ENCODE data around the gene EIF3L. TPM values are rescaled to one million over a fixed set of nuclear protein-coding genes. Genes with fewer than 3 reads are reported as not detected.
"Not testable (repeated sequence)": the region's sequence is repeated elsewhere in the genome, so short reads cannot be mapped to it uniquely, and the experiment has no call there.

Gene EIF3L
- total RNA-seq = 100 to 1,000 TPM; 185 to 316 TPM
- polyA plus RNA-seq (ENCODE audit: insufficient read depth, low read depth, low replicate concordance) = 295 TPM
- long read RNA-seq, donor 1, transcript EIF3L-209 (2 exons, 348 nt) = minor isoform, 9 of 336 reads
- long read RNA-seq, donor 1, transcript EIF3L-203 (13 exons, 3,220 nt) = major isoform, 190 of 336 reads
- long read RNA-seq, donor 1, partial matches to known transcripts = 120 of 336 reads
- long read RNA-seq, donor 1, other reads (novel, unspliced or antisense) = 16 of 336 reads
- long read RNA-seq, donor 2, transcript EIF3L-209 (2 exons, 348 nt) = minor isoform, 9 of 190 reads
- long read RNA-seq, donor 2, transcript EIF3L-213 (6 exons, 1,294 nt) = minor isoform, 5 of 190 reads
- long read RNA-seq, donor 2, transcript EIF3L-203 (13 exons, 3,220 nt) = major isoform, 103 of 190 reads
- long read RNA-seq, donor 2, partial matches to known transcripts = 72 of 190 reads
- long read RNA-seq, donor 2, other reads (novel, unspliced or antisense) = 0 of 190 reads

DNA sequence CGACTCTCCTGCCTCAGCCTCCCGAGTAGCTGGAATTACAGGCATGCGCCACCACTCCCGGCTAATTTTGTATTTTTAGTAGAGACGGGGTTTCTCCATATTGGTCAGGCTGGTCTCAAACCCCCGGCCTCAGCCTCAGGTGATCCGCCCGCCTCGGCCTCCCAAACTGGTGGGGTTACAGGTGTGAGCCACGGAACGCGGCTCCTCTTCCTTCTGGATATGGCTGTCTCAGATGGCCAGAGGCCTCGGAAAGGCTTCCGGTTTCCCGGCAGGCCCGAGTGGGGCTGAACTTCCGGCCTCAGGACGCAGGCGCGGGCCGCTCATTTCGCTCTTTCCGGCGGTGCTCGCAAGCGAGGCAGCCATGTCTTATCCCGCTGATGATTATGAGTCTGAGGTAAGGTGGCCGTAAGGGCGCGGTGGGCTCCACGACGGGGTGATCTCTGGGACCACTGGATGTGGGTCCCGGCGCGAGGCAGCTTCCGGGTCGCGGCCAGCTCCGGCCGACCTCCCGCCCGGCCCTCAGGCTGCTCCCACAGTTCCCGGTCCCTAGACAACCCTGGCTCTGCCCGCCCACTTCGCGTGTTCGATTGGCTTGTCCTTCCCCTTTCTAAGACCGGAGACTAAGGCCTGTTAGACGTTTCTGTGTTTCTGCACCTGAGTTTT lies at the start of gene EIF3L:
EIF3L (plus strand) TSS at position 331 of the 663 bp plus-strand sequence; CDS start at position 362, 31 bp downstream.
- H3K27me3 ChIP-seq = no peaks in the 10 kb centered on the region
- peak within 1 kb of the TSS; percentile 79 to 93 for H3K27ac ChIP-seq
- intact Hi-C loops (cut with DNase I; ENCODE audit: low total_unique reads) = no loop called here
- H3K9me3 ChIP-seq = no peaks in the 10 kb centered on the region
- TF ChIP-seq, protein P1, sequence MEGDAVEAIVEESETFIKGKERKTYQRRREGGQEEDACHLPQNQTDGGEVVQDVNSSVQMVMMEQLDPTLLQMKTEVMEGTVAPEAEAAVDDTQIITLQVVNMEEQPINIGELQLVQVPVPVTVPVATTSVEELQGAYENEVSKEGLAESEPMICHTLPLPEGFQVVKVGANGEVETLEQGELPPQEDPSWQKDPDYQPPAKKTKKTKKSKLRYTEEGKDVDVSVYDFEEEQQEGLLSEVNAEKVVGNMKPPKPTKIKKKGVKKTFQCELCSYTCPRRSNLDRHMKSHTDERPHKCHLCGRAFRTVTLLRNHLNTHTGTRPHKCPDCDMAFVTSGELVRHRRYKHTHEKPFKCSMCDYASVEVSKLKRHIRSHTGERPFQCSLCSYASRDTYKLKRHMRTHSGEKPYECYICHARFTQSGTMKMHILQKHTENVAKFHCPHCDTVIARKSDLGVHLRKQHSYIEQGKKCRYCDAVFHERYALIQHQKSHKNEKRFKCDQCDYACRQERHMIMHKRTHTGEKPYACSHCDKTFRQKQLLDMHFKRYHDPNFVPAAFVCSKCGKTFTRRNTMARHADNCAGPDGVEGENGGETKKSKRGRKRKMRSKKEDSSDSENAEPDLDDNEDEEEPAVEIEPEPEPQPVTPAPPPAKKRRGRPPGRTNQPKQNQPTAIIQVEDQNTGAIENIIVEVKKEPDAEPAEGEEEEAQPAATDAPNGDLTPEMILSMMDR (IDR thresholded peaks at IDR 0.05) = peak in 1 of 3 experiments; percentile 8
- TF ChIP-seq POLR2A (IDR thresholded peaks at IDR 0.05) = peak; percentile 40
- 0 to 1% methylated on average over 19 to 49 of the region's 49 CpGs for WGBS, 2 donors
- no peaks in the 10 kb centered on the region for H3K36me3 ChIP-seq (ENCODE audit: low read depth, missing control alignments)
- H3K4me1 ChIP-seq = peaks cover 18% of the 10 kb centered on the region
- DNase-seq = peak; percentile 95
- peak within 1 kb of the TSS; percentile 82 to 87 for H3K4me3 ChIP-seq

DNA sequence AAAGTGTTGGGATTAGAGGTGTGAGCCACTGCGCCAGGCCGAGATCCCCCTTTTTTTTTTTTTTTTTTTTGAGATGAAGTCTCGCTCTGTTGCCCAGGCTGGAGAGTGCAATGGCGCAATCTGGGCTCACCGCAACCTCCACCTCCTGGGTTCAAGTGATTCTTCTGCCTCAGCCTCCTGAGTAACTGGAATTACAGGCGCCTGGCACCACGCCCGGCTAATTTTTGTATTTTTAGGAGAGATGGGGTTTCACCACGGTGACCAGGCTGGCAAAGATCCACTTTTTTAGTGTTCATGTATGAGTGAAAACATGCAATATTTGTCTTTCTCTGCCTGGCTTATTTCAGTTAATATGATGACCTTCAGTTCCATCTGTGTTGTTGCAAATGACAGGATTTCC lies 49.2 kb upstream of the EIF3L start:
- not testable (repeated sequence) for H3K36me3 ChIP-seq (ENCODE audit: low read depth, missing control alignments); H3K27ac ChIP-seq; H3K27me3 ChIP-seq; H3K9me3 ChIP-seq; DNase-seq; H3K4me3 ChIP-seq
- peaks cover 22% of the 10 kb centered on the region for H3K4me1 ChIP-seq
- intact Hi-C loops (cut with DNase I; ENCODE audit: low total_unique reads) = loop anchor here (10.0 kb wide), 1 partner anchor 135 kb away; no protein-coding TSS in a partner anchor
- 84 to 91% methylated on average over 9 of the region's 9 CpGs for WGBS, 2 donors

DNA sequence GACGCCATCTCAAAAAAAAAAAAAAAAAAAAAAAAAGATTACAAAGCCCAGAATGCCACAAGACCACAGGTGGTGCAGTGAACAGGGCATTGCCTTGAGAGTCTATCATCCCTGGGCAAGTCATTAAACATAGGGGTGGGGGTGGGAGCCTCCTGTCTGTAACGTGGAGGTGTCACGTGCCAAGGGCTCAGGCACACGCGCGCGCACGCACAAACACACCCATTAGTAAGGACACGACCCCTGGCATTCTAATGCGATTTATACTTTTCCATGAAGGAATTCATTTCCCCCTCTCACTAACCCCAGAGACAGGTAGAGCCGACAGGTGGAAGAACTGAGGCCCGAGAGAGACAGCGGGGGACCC lies 47.3 kb upstream of the EIF3L start:
- 0 to 3% methylated on average over 12 to 13 of the region's 13 CpGs for WGBS, 2 donors
- H3K4me3 ChIP-seq = peak overlapping the region; percentile 56 to 62
- no peaks in the 10 kb centered on the region for H3K36me3 ChIP-seq (ENCODE audit: low read depth, missing control alignments)
- TF ChIP-seq, protein P1 (IDR thresholded peaks at IDR 0.05) = no peak
- TF ChIP-seq POLR2A (IDR thresholded peaks at IDR 0.05) = no peak
- peaks cover 33% of the 10 kb centered on the region for H3K4me1 ChIP-seq
- intact Hi-C loops (cut with DNase I; ENCODE audit: low total_unique reads) = no loop called here
- H3K27me3 ChIP-seq = no peaks in the 10 kb centered on the region
- no peaks in the 10 kb centered on the region for H3K9me3 ChIP-seq
- H3K27ac ChIP-seq = peak overlapping the region in 1 of 2 donors; percentile 55
- no peak for DNase-seq

DNA sequence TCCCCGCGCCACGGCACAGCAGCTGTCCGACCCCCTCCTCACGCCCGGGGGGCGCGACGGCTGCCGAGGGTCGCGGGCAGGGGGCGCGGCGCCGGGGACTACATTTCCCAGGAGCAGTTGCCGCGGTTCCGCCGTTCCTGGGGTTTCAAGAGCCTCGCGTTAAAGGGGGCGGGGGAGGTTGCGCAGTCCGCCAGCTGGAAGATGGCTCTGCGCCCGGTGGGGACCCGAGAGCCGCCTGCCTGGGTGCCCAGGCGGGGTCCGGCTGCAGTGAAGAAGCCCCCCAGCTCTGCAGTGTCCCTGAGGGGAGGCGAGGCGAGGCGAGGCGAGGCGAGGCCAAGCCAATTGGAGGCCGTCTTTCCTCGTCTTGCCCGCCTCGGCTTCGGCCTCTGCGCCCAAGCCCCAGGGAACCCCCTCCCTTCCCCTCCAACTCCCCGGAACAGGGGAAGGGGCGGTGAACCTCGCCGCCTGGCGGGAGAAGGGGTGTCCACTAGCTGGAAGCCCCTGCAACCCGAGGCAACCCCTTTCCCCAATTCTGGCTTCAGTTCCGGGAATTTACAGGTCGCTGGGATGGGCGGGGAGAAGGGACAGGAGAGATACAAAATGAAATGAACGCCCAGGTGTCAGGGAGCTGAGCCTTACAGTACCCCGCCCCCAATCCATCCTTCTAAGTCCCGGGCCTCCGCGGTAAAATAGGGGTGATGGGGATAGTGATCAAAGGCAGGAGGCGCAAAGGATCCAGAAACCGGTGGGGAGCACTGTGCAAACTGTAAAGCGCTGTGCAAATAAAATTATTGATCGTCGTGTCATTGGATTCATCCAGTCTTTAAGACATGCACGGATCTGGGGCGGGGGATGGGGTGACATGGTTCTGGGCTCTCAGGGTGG lies 46.7 kb upstream of the EIF3L start:
- Histone ChIP-seq H3K4me3 (peak overlapping the region; percentile 56 to 62), H3K27ac (peak overlapping the region in 1 of 2 donors; percentile 55), H3K36me3 (ENCODE audit: low read depth, missing control alignments) (no peaks in the 10 kb centered on the region), H3K27me3 (no peaks in the 10 kb centered on the region), H3K9me3 (no peaks in the 10 kb centered on the region), H3K4me1 (peaks cover 33% of the 10 kb centered on the region)
- WGBS, 2 donors = 3 to 7% methylated on average over 26 to 61 of the region's 63 CpGs
- peak; percentile 78 for DNase-seq
- TF ChIP-seq, protein P1 (IDR thresholded peaks at IDR 0.05) = no peak
- no peak for TF ChIP-seq POLR2A (IDR thresholded peaks at IDR 0.05)
- intact Hi-C loops (cut with DNase I; ENCODE audit: low total_unique reads) = no loop called here
